ENCODE results near the gene NTMT1.

NTMT1 gene

DNA sequence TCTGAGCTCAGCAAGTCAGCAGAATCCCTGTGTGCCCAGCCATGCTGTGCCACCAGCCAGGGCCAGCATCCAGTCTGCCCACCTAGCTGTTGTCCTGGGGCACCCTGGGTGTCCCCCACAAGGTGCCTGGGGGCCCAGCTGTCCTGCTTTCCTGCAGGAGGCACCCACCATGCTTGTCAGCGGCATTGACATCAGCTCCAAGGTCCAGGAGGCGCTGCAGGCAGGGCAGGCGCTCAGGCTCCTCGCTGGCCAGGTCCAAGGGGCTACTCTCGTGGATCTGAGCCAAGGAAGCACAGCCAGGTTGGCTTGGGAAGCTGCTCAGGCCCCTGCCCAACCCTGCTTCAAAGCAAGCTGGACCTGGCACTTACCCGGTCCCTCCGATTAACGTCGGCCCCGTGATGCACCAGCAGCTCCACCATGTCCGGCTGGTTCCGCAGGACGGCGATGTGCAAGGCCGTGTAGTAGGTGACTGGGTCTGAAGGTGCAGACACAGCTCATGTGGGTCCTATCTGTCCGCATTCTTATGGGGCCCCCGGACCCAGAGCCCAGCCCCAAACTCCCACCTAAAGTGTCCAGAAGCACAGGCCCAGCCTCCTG is 13.2 kb downstream of the NTMT1 start:
- Histone ChIP-seq H4K91ac (ENCODE audit: low read depth, low read length) (no peak overlapping the region), H2BK120ac (ENCODE audit: insufficient read depth, low read length, poor library complexity) (no peak overlapping the region), H3K9ac (ENCODE audit: low read length) (no peak overlapping the region), H3K79me1 (ENCODE audit: low read length) (peaks cover 4% of the 10 kb centered on the region), H4K8ac (ENCODE audit: low read depth, low read length) (no peak overlapping the region), H3K36me3 (ENCODE audit: control insufficient read depth in 1 of 2, insufficient read depth in 2 of 2, low read length in 2 of 2) (peaks cover 46 to 54% of the 10 kb centered on the region in 2 experiments), H2AFZ (ENCODE audit: insufficient read depth, low read length, poor library complexity) (no peak overlapping the region), H3K9me3 (ENCODE audit: insufficient read depth, low read depth, low read length) (no peaks in the 10 kb centered on the region), H4K12ac (ENCODE audit: low read depth, low read length) (no peak overlapping the region), H3K14ac (ENCODE audit: low read length) (no peak overlapping the region), H3K27ac (ENCODE audit: low read depth, low read length) (no peak overlapping the region), H3K23ac (ENCODE audit: low read length) (no peak overlapping the region), H3K4ac (ENCODE audit: low read depth, low read length) (no peak overlapping the region), H3K4me1 (ENCODE audit: control insufficient read depth in 1 of 2, insufficient read depth in 2 of 2, low read length in 2 of 2) (peaks cover 8 to 10% of the 10 kb centered on the region in 2 experiments), H2BK5ac (ENCODE audit: low read depth, low read length, poor library complexity) (no peak overlapping the region), H3K18ac (ENCODE audit: low read length) (no peak overlapping the region), H3K27me3 (ENCODE audit: insufficient read depth, low read length) (no peaks in the 10 kb centered on the region), H2AK5ac (ENCODE audit: low read length) (no peak overlapping the region), H2BK12ac (ENCODE audit: low read length) (no peak overlapping the region), H3K4me3 (ENCODE audit: low read depth, low read length) (peak overlapping the region; percentile 8), H3K79me2 (ENCODE audit: control insufficient read depth, insufficient read depth, low read length, poor library complexity) (peaks cover 10% of the 10 kb centered on the region), H3K4me2 (ENCODE audit: low read length) (no peak overlapping the region)
- no CpG with 5 or more reads among the region's 17 CpGs for WGBS (ENCODE audit: extremely low coverage, insufficient coverage, insufficient read length)
- no peak for DNase-seq

DNA sequence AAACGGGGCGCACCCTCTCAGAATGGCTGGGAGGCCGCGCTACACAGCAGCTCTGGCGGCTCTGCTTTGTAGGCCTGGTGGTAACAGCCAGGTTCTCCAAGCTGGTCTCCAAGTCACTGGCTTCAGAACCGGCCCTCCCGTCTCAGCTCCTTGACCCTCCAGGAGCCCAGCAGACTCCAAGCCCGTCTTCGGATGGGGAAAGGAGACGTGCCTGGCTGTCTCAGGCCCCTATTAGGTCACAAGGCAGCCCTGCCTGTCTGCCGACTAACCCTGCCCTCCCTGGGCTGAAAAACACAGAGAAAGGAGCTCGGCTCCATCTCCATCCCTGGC is 13.8 kb downstream of the NTMT1 start:
- DNase-seq = no peak
- Histone ChIP-seq H3K9me3 (ENCODE audit: insufficient read depth, low read depth, low read length) (no peaks in the 10 kb centered on the region), H4K8ac (ENCODE audit: low read depth, low read length) (no peak overlapping the region), H3K4me2 (ENCODE audit: low read length) (no peak overlapping the region), H3K18ac (ENCODE audit: low read length) (no peak overlapping the region), H3K23ac (ENCODE audit: low read length) (no peak overlapping the region), H3K27me3 (ENCODE audit: insufficient read depth, low read length) (no peaks in the 10 kb centered on the region), H3K27ac (ENCODE audit: low read depth, low read length) (no peak overlapping the region), H3K79me1 (ENCODE audit: low read length) (peaks cover 4% of the 10 kb centered on the region), H3K4me3 (ENCODE audit: low read depth, low read length) (no peak overlapping the region), H4K91ac (ENCODE audit: low read depth, low read length) (no peak overlapping the region), H3K4me1 (ENCODE audit: control insufficient read depth in 1 of 2, insufficient read depth in 2 of 2, low read length in 2 of 2) (peaks cover 8 to 10% of the 10 kb centered on the region in 2 experiments), H3K36me3 (ENCODE audit: control insufficient read depth in 1 of 2, insufficient read depth in 2 of 2, low read length in 2 of 2) (peaks cover 42 to 49% of the 10 kb centered on the region in 2 experiments), H3K9ac (ENCODE audit: low read length) (no peak overlapping the region), H2AFZ (ENCODE audit: insufficient read depth, low read length, poor library complexity) (no peak overlapping the region), H2BK12ac (ENCODE audit: low read length) (no peak overlapping the region), H2AK5ac (ENCODE audit: low read length) (no peak overlapping the region), H4K12ac (ENCODE audit: low read depth, low read length) (no peak overlapping the region), H3K79me2 (ENCODE audit: control insufficient read depth, insufficient read depth, low read length, poor library complexity) (peaks cover 10% of the 10 kb centered on the region), H2BK5ac (ENCODE audit: low read depth, low read length, poor library complexity) (no peak overlapping the region), H3K14ac (ENCODE audit: low read length) (no peak overlapping the region), H2BK120ac (ENCODE audit: insufficient read depth, low read length, poor library complexity) (no peak overlapping the region), H3K4ac (ENCODE audit: low read depth, low read length) (no peak overlapping the region)
- no CpG with 5 or more reads among the region's 12 CpGs for WGBS (ENCODE audit: extremely low coverage, insufficient coverage, insufficient read length)

DNA sequence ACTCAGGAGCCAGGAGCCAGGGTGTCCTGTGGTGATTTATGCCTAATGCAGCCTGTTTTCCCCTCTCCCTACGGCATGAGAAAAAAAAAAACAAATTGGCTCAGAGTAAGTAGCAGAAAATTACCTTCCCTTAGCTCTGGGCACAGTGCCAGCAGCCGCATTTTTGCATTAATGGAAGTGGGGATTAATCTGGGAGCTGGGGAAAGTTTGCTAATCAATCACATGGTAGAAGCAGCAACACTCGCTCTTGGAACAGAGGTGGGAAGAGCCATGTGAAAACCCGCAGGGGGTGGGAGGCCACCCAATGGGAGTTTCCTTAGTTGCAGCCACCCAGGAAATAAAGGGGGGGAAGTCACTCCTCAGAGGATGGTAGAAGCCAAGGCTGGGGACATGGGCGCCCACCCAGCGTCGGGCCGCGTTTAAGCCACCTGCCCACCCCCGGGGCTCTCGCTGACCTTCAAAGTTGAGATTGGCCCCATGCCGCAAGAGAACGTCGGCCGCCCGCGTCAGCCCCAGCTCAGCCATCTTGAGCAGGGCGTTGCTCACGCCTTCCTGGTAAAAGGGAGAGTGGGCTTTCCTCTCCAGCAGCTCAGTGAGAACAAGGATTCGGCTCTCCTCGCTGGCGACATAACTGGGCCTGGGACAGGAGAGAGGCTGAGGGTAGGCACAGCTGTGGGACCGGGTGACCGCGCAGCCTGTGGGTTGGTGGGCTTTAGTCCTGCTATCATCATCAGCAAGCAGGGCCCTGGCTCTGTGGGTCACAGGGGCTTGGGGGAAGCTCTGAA is 14.3 kb downstream of the NTMT1 start:
- H2BK120ac ChIP-seq (ENCODE audit: insufficient read depth, low read length, poor library complexity) = no peak overlapping the region

DNA sequence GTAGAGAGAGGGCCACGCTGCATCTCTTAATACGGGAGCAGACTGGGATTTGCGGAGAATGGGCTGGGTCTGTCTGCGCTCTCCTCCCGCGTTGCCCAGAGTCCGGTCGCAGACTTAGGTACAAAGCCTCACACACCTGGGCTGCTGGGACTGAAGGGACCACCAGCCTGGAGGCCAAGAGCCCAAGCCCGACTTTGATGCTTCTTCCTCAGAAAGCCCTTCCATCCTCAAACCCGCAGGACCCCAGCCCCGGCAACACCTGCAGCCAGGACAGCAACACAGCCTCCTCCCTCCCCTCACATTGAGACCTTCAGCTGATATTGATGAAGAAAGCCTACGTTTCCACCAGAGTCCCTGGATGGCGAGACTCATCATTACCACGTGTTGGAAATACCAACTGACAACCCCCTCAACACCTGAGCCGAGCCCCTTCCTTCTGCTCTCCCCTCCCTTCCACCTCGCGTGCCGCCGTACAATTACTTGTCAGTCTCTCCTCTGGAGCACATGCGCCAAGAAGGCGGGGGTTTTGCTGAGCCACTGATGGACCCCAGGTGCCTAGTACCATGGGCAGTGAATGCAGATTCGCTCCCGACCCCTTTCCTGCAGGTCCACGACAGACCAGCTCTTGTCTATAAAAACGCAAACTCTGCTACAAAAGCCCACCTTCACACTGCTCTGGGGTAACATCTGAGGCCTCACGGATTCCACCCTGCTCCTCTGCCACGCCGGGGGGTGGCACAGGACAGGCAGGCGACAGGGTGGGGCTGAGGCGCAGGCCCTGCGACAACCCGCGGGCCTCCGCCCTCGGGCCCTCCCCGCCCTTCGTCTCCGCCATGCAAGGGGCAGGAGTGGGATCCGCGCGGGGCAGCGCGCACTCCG is 15.1 kb downstream of the NTMT1 start:
- H3K14ac ChIP-seq (ENCODE audit: low read length) = peak overlapping the region; percentile 71
- no peak for DNase-seq
- H3K27ac ChIP-seq (ENCODE audit: low read depth, low read length) = no peak overlapping the region
- peak overlapping the region; percentile 90 for H4K8ac ChIP-seq (ENCODE audit: low read depth, low read length)
- peak overlapping the region; percentile 11 for H2BK5ac ChIP-seq (ENCODE audit: low read depth, low read length, poor library complexity)
- H2AK5ac ChIP-seq (ENCODE audit: low read length) = peak overlapping the region; percentile 99
- peaks cover 8 to 10% of the 10 kb centered on the region in 2 experiments for H3K4me1 ChIP-seq (ENCODE audit: control insufficient read depth in 1 of 2, insufficient read depth in 2 of 2, low read length in 2 of 2)
- peak overlapping the region; percentile 97 for H3K4me3 ChIP-seq (ENCODE audit: low read depth, low read length)
- H3K79me2 ChIP-seq (ENCODE audit: control insufficient read depth, insufficient read depth, low read length, poor library complexity) = peaks cover 10% of the 10 kb centered on the region
- H3K4me2 ChIP-seq (ENCODE audit: low read length) = peak overlapping the region; percentile 97
- H3K9me3 ChIP-seq (ENCODE audit: insufficient read depth, low read depth, low read length) = no peaks in the 10 kb centered on the region
- no peak overlapping the region for H2BK12ac ChIP-seq (ENCODE audit: low read length)
- peak overlapping the region; percentile 44 for H4K12ac ChIP-seq (ENCODE audit: low read depth, low read length)
- H4K91ac ChIP-seq (ENCODE audit: low read depth, low read length) = peak overlapping the region; percentile 69
- peaks cover 4% of the 10 kb centered on the region for H3K79me1 ChIP-seq (ENCODE audit: low read length)
- H3K18ac ChIP-seq (ENCODE audit: low read length) = peak overlapping the region; percentile 42
- H3K9ac ChIP-seq (ENCODE audit: low read length) = peak overlapping the region; percentile 95
- peak overlapping the region; percentile 26 for H2BK120ac ChIP-seq (ENCODE audit: insufficient read depth, low read length, poor library complexity)
- no peak overlapping the region for H3K23ac ChIP-seq (ENCODE audit: low read length)
- H3K27me3 ChIP-seq (ENCODE audit: insufficient read depth, low read length) = no peaks in the 10 kb centered on the region
- peak overlapping the region; percentile 83 for H2AFZ ChIP-seq (ENCODE audit: insufficient read depth, low read length, poor library complexity)
- no CpG with 5 or more reads among the region's 44 CpGs for WGBS (ENCODE audit: extremely low coverage, insufficient coverage, insufficient read length)
- H3K4ac ChIP-seq (ENCODE audit: low read depth, low read length) = peak overlapping the region; percentile 90
- peaks cover 30 to 37% of the 10 kb centered on the region in 2 experiments for H3K36me3 ChIP-seq (ENCODE audit: control insufficient read depth in 1 of 2, insufficient read depth in 2 of 2, low read length in 2 of 2)

More for the DNA sequence above, 14.3 kb downstream of the NTMT1 start:
- Histone ChIP-seq H3K9me3 (ENCODE audit: insufficient read depth, low read depth, low read length) (no peaks in the 10 kb centered on the region), H3K27me3 (ENCODE audit: insufficient read depth, low read length) (no peaks in the 10 kb centered on the region), H2AK5ac (ENCODE audit: low read length) (no peak overlapping the region), H3K18ac (ENCODE audit: low read length) (no peak overlapping the region), H2BK5ac (ENCODE audit: low read depth, low read length, poor library complexity) (no peak overlapping the region), H4K12ac (ENCODE audit: low read depth, low read length) (no peak overlapping the region), H3K4me3 (ENCODE audit: low read depth, low read length) (no peak overlapping the region), H3K36me3 (ENCODE audit: control insufficient read depth in 1 of 2, insufficient read depth in 2 of 2, low read length in 2 of 2) (peaks cover 36 to 43% of the 10 kb centered on the region in 2 experiments), H2AFZ (ENCODE audit: insufficient read depth, low read length, poor library complexity) (no peak overlapping the region), H3K79me1 (ENCODE audit: low read length) (peaks cover 4% of the 10 kb centered on the region), H4K8ac (ENCODE audit: low read depth, low read length) (no peak overlapping the region), H4K91ac (ENCODE audit: low read depth, low read length) (no peak overlapping the region), H2BK12ac (ENCODE audit: low read length) (no peak overlapping the region), H3K23ac (ENCODE audit: low read length) (no peak overlapping the region), H3K4ac (ENCODE audit: low read depth, low read length) (peak overlapping the region; percentile 21), H3K27ac (ENCODE audit: low read depth, low read length) (no peak overlapping the region), H3K4me1 (ENCODE audit: control insufficient read depth in 1 of 2, insufficient read depth in 2 of 2, low read length in 2 of 2) (peaks cover 8 to 10% of the 10 kb centered on the region in 2 experiments), H3K9ac (ENCODE audit: low read length) (no peak overlapping the region), H3K14ac (ENCODE audit: low read length) (no peak overlapping the region), H3K79me2 (ENCODE audit: control insufficient read depth, insufficient read depth, low read length, poor library complexity) (peaks cover 10% of the 10 kb centered on the region), H3K4me2 (ENCODE audit: low read length) (peak overlapping the region; percentile 97)
- no peak for DNase-seq
- no CpG with 5 or more reads among the region's 25 CpGs for WGBS (ENCODE audit: extremely low coverage, insufficient coverage, insufficient read length)
